HG03558 (cell line): ENCODE results near the gene NKX2-4.
"Not testable (repeated sequence)": the region's sequence is repeated elsewhere in the genome, so short reads cannot be mapped to it uniquely, and the experiment has no call there.

Source experiments
- ATAC-seq: cut with Tn5 transposase; IDR thresholded peaks from one replicate; pipeline ENCODE4 v1.9.1; 2021; ENCODE audit warnings: moderate number of reproducible peaks; ENCODE audit not compliant: unreplicated experiment; ENCODE audit errors: extremely low read depth

Gene NKX2-4

DNA sequence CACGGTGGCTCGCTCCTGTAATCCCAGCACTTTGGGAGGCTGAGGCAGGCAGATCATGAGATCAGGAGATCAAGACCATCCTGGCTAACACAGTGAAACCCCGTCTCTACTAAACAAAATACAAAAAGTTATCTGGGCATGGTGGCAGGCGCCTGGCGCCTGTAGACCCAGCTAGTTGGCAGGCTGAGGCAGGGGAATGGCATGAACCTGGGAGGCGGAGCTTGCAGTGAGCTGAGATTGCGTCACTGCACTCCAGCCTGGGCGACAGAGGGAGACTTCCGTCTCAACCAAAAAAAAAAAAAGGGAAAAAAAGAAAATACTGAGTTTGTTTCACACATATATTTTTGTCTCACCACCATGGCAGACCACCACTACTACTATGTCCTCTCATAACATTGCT, 31.1 kb downstream of the NKX2-4 start:
- ATAC-seq = not testable (repeated sequence)

- ATAC-seq = no peak
Measured at GRCh38 chr20:21365771-21366170, 31.6 kb downstream of the NKX2-4 start.

DNA sequence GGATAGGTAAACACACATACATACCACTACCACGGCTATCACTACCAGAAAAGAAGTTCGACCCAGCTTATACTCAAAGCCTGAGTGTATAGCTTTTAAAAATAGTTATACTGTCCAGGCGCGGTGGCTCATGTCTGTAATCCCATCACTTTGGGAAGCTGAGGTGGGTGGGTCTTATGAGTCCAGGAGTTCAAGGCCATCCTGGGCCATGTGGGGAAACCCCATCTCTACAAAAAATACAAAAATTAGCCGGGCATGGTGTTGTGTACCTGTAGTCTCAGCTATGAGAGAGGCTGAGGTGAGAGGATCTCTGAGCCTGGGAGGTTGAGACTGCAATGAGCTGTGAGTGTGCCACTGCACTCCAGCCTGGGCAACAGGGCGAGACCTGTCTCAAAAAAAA, 32.9 kb downstream of the NKX2-4 start:
- no peak for ATAC-seq

GRCh38 chr20:21361266-21361665, 36.1 kb downstream of the NKX2-4 start:
- no peak for ATAC-seq

- no peak for ATAC-seq
Measured at GRCh38 chr20:21360705-21361104, 36.6 kb downstream of the NKX2-4 start.

DNA sequence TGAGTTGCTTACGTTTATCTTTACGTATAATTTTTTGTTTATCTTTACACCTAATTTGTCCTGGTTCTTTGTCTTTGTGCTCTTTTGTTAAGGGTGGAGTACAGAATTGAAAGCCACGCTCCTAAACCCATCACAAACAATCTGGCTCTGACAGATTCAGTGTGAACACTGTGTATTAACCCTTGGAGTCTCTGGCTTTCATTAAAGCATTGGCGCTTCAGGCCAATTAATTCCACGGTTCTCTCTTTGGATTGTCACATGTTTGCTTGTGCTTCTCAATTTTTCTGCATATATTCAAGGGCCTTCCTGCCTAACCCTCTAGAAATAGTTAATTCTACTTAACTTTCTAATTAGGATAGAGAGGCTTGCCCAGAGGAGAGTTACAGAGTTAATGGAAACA, 38.6 kb downstream of the NKX2-4 start:
- no peak for ATAC-seq

DNA sequence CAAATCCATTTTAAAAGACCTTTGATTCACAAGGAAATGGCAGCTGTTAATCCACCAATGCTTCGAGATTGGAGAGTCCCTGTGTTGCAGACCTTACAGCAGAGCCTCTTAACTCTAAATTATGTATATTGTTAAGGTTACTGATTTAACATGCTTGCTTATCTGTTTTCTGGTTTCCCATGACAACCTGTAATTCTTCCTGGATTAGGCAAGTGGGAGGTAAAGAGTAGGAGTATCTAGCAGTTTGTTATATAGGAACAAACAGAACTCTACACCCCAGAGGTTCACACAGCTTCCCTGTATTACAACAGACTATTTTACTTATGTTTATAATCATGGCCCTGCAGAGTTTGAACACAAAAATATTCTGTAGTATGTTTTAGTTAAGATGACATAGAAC, 39.5 kb downstream of the NKX2-4 start:
- no peak for ATAC-seq

DNA sequence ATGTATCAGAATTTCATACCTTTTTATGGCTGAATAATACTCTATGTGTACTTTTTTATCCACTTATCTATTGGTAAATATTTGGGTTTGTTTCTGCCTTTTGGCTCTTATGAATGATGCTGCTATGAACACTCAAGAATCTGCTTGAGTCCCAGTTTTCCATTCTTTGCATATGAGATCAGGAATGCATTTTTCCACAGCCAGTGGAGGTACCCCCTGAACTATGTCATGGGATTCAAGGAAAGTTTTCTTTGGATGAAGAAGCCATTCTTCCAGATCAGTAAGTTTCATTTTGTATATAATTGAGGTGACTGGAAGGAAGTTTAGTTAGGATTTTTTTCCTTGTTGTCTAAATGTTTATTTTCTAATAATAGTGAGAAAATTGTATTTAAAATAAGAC, 40.9 kb downstream of the NKX2-4 start:
- ATAC-seq = no peak

DNA sequence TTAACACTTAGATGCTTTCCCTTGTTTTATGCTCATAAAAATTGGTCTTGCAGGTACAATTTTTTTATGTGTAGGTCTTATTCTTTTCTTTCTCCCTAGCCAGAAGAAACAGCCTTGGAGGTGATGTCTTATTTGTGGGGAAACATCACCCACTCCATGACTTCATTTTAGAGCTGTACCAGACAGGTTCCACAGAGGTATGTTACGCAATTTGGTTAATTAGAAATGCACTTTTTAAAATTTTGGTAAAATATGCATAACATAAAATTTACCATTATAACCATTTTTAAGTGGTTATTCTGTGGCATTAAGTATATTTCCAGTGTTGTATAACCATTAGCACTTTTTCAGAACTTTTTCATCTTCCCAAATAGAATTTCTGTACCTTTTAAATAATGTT, 41.3 kb downstream of the NKX2-4 start:
- ATAC-seq = no peak

GRCh38 chr20:21353236-21353635, 44.1 kb downstream of the NKX2-4 start:
- no peak for ATAC-seq

DNA sequence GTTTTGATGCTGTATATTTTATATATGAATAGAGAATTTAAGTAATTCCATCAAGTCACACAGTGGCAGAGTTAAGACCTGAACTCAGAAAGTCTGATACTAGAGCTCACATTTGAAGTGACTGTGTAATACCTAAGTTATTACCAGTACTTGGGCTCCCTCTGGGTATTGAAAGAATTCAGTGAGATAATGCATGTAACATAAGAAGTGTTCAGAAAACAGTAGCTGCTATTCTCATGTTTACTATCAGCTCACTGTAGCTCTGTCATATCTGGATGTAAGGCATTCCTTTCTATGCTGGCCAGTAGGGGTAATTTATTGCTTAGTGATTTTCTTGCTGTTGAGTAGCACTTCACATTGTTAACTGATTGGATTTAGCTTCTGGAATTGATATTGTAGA, 44.6 kb downstream of the NKX2-4 start:
- ATAC-seq = no peak
